ENCODE measurements around the gene MKI67.

DNA sequence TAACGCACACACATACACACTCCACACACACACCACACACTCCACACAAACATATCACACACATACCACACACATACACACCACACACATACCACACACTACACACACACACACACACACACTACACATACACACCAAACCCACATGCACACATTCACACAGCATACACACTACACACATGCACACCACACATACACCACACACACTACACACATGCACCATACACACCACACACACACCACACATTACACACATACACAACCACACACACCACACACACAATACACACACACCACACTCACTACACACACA, 66.3 kb downstream of the MKI67 start:
- TF ChIP-seq, protein P1, sequence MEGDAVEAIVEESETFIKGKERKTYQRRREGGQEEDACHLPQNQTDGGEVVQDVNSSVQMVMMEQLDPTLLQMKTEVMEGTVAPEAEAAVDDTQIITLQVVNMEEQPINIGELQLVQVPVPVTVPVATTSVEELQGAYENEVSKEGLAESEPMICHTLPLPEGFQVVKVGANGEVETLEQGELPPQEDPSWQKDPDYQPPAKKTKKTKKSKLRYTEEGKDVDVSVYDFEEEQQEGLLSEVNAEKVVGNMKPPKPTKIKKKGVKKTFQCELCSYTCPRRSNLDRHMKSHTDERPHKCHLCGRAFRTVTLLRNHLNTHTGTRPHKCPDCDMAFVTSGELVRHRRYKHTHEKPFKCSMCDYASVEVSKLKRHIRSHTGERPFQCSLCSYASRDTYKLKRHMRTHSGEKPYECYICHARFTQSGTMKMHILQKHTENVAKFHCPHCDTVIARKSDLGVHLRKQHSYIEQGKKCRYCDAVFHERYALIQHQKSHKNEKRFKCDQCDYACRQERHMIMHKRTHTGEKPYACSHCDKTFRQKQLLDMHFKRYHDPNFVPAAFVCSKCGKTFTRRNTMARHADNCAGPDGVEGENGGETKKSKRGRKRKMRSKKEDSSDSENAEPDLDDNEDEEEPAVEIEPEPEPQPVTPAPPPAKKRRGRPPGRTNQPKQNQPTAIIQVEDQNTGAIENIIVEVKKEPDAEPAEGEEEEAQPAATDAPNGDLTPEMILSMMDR (IDR thresholded peaks at IDR 0.05): no peak
- no peak for TF ChIP-seq POLR2A (IDR thresholded peaks at IDR 0.05)
